Activated CD4-positive, alpha-beta T cell treated with anti-CD3 and anti-CD28 coated beads, Interleukin-2, amount 50 U/mL, for 1 hour (primary cell): Measurements from ENCODE around the gene STK38.
A peak's percentile ranks its signal among the peaks of the same experiment; 100 is the strongest.

Experiments used
- DNase-seq: peaks from one replicate; pipeline ENCODE4 v3.0.0-alpha.2; 2020

STK38 gene

DNA sequence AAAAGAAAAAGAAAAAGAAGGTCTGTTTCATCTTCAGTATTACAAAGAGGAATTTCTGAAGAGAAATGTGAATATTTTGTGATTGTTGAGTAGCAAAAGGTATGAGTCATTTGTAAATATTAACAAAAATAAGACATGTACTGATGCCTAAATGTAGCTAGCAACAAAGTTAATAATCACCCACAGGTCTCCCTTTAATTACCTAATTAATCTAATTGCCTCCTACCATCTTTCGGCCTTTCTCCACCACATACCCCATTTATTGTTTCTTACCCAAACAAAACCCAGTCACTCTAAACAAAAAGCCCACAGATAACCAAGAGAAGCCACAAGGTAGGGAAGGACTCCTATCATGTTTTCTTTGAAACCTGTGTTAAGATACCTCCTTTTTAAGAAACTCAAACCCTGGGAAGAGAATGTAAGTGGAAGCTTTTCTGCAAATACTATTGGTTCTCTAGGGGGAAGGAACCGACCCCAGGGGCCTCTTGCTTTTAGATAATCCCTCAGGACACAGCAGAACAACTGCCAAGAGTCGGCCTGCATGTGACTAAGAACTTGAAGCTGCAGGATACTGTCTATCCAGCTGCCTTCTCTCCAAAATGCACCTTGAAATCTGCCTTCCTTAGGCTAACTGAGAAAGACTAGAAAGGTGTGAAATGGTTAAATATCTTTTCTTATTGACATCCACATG is 16.1 kb upstream of the STK38 start:
- no peak for DNase-seq

- no peak for DNase-seq
These were observed 13.5 kb upstream of the STK38 start for GRCh38 chr6:36560822-36561221.

- no peak for DNase-seq
These were observed 11.9 kb upstream of the STK38 start for GRCh38 chr6:36559011-36559793.

DNA sequence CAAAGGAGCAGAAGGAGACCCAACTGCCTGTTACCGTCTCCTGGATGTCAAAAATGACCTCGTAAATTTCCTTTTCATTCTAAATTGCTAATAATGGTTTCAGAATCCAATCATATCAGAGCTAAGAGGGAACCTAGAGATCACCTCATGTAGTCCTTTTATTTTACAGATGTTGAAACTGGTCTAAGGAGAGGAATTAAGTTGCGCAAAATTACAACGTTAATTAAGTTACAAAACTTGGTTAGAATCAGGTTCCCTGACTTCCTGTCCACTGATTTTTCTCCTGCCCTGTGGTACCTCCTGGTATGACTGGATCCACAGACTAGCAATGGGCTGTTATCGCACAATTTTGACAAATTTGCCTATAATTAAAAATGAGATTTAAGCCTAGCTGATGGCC is 9.0 kb upstream of the STK38 start:
- no peak for DNase-seq

DNA sequence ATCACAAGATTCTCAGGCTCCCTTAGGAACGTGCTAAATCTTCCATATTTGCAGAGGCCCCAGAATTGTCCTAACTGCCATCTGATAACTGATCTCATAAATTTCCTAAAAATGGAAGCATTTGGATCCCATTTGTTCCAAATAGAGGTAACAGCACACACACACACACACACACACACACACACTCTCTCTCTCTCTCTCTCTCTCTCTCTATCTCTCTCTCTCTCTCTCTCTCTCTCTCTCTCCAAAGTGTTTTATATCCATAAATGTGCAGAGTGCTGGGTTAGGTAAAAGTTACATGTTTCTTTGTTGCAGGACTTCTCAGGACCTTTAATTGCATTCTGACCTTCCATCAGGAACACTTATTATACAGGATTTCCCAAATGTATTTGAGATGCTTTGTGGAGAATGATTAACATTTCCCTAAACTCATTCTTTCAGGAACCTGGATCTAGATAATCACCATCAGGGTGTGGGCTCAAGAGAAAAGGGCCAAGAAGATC is 8.5 kb upstream of the STK38 start:
- no peak for DNase-seq

- DNase-seq: no peak
These were observed 3.3 kb upstream of the STK38 start for GRCh38 chr6:36550473-36551000.

- DNase-seq: no peak
These were observed 1.1 kb upstream of the STK38 start for GRCh38 chr6:36548401-36548743.

GRCh38 chr6:36547646-36548400 is 544 bp upstream of the STK38 start:
- DNase-seq: no peak

DNA sequence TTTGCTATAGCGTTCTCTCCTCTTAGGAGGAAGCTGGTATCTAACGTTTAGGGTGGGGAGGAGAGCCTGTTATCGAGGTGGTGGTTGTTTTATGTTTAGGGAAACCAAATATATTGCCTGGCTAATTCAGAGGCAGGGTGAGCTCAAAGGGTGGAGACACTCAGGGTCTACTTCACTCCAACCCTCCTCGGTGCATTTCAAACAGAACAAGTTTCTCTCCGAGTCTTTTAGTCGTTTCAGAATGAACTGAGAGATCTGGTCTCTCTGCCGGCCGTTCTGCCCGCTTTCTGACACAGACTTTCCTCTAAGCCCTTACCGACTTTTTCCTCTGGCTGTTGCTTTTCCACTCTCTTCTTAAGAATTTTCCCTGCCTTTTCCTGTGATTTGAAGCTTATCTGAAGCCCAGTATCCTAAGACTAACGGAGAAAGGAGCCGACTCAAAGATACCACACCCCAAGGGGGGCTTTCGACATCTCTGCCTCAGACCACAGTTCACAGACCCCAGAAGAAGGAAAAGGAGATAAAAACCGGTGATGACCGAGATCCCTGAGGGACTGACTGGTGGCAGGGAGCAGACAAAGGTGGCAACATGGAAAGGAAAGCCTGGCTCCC is 865 bp downstream of the STK38 start:
- no peak for DNase-seq

GRCh38 chr6:36545767-36546307 is 1.4 kb downstream of the STK38 start:
- no peak for DNase-seq

- DNase-seq: peak; percentile 49
These were observed 3.1 kb downstream of the STK38 start for GRCh38 chr6:36544228-36544627.

GRCh38 chr6:36542041-36542440 is 5.2 kb downstream of the STK38 start:
- no peak for DNase-seq

DNA sequence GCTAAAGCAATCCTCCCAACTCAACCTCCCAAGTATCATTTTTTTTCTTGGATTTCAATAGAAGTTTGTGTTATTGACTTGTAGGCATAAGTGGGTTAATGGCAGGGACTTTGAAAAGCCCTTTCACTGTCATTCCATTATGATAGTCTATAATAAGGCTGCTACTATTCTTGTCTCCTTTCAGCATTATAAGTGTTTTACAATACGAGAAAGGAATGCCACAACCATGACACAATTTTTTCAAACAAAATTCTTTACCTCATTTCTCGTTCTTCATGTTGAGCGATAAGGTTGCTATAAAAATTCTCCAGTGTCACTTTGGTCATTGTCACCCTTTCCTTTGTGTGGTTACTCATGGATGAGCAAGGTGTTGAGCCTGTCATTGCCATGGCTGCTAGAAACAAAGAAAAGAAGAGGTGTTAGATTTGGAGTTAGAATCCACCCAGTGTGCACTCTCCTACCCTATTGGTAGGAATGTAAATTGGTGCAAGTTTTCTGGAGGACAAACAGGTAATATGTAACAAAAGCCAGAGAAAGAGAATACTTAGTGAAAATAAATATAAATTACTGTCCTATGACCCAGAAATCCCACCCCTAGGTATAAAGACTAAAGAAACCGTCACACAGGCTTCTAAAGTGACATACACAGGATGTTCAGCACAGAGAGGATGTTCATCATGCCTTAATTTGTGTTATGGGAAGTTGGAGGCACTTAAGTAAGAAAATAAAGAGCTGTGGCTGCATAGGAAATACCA is 7.3 kb downstream of the STK38 start:
- no peak for DNase-seq

DNA sequence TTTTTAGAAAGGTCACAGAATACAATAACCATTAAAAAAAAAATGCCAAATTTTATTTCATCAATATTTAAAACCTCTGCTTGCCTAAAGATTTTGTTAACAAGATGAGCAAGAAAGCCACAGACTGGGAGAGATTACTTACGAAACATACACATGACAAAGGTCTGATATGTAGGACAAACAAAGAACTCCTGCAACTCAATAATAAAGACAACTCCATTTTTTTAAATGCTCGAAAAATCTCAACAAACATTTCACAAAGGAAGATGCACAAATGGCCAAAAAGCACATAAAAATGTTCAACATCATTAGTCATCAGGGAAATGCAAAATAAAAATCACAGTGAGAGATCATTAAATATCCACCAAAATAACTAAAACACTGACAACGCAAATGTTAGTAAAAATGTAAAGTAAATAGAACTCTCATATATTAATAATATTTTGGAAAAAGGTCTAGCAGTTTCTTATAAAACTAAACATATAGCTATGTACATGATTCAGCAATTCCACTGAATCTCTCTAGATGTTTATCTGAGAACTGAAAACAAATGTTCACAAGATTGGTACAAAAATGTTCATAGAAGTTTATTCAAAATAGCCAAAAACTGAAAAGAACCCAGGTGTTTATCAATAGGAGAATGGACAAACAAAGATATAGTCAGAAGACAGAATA is 10.3 kb downstream of the STK38 start:
- DNase-seq: no peak

DNA sequence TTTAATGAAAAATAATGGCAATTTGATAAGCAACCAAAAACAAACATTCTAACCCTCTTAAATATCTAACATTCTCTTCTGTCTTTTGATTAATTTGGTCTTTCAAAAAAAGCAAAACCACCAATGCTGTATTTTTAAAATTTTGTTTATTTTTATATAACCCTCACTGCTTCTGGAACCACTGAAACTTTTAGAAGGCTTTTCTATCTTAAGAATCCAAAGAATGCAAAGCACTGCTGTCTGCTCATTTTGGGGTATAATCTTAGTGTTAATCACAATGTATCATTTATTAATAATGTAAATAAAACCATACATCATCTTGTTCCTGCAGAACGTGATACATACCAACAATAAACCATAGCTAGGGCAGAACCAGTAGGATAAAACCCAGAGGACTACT is 14.0 kb downstream of the STK38 start:
- DNase-seq: no peak

- DNase-seq: no peak
These were observed 21.2 kb downstream of the STK38 start for GRCh38 chr6:36526066-36526465.

GRCh38 chr6:36525346-36525745 is 21.9 kb downstream of the STK38 start:
- DNase-seq: no peak

DNA sequence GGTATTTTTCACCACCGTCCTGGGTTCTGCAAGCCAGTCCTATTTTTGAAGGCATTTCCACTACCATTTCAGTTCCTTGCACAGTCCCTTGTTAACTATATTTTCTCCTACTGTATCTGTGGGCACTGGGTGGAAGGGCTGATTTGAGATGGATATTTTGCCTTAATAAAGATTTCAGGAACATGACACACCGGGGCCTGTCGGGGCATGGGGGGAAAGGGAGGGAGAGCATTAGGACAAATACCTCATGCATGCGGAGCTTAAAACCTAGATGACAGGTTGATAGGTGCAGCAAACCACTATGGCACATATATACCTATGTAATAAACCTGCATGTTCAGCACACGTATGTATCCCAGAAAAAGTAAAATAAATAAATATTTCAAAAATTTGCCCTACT is 22.4 kb downstream of the STK38 start:
- no peak for DNase-seq

GRCh38 chr6:36523936-36524499 is 23.3 kb downstream of the STK38 start:
- DNase-seq: no peak

DNA sequence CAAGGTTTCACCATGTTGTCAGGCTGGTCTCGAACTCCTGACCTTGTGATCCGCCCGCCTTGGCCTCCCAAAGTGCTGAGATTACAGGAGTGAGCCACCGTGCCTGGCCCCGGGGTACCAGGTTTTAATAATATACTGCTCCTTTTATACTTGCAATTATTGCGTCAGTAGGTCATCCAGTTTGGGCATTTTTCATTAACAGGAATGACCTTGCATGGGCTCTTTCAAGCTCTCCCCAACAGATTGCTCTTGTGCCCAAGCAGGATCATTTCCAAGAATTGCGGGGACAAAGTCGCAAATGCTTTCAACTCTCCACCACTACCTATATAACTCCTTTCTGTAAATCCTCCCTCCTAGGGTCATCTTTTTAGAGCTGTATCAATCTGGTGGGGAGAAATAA is 23.8 kb downstream of the STK38 start:
- no peak for DNase-seq

DNA sequence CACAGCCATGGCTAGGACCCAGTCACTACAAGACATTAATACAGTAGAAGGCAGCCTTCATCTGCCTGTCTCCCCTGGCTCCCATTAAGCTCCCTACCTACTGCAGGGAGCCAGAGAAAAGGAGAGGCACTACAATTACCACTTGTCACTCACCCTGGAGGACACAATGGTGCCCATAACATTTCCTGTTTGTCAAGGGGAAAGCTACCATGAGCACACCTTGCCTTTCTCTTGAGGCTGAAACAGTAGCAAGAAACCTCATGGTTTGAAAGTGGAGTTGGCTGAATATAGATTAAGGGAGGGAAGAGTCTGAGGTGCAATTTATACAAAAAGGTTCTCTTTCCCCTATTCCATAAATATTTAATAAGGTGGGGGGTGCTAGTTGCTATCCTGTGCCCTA is 27.9 kb downstream of the STK38 start:
- no peak for DNase-seq
